IPS-18a (cell line): ENCODE measurements around the gene EPB41.
"Not testable (repeated sequence)": the region's sequence is repeated elsewhere in the genome, so short reads cannot be mapped to it uniquely, and the experiment has no call there.

ENCODE experiments used
- H3K27ac ChIP-seq: one replicate; pipeline ENCODE4 v1.5.1; 2013; ENCODE audit warnings: low read length
- H3K27me3 ChIP-seq: one replicate; pipeline ENCODE4 v1.6.1; 2013; ENCODE audit warnings: mild to moderate bottlenecking, low read length; ENCODE audit not compliant: control insufficient read depth, insufficient read depth
- H3K36me3 ChIP-seq: one replicate; pipeline ENCODE4 v1.6.1; 2013; ENCODE audit warnings: low read depth, low read length; ENCODE audit not compliant: control insufficient read depth
- H3K4me1 ChIP-seq: one replicate; pipeline ENCODE4 v1.6.1; 2013; ENCODE audit warnings: low read depth, low read length; ENCODE audit not compliant: control insufficient read depth
- H3K4me3 ChIP-seq: one replicate; pipeline ENCODE4 v1.5.1; 2013; ENCODE audit warnings: low read length
- H3K9ac ChIP-seq: one replicate; pipeline ENCODE4 v1.6.1; 2013; ENCODE audit warnings: mild to moderate bottlenecking, low read length, moderate library complexity
- H3K9me3 ChIP-seq: one replicate; pipeline ENCODE4 v1.6.1; 2013; ENCODE audit warnings: low read depth, low read length; ENCODE audit not compliant: control insufficient read depth

Gene EPB41

DNA sequence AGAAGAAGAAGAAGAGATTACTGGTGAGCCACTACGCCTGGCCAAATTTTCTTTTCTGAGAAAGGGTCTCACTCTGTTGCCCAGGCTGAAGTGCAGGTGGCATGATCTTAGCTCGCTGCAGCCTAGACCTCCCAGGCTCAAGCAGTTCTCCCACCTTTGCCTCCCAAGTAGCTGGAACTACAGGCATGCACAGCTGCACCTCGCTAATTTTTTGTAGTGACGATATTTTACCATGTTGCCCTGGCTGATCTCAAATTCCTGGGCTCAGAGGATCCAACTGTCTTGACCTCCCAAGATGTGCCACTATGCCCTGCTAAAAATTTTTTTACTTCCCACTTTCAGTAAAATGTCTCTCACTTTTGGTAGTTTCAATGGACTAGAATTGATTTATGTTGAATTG, 184.9 kb downstream of the EPB41 start:
- peaks cover 12% of the 10 kb centered on the region for H3K36me3 ChIP-seq
- no peak overlapping the region for H3K4me3 ChIP-seq
- H3K27ac ChIP-seq: no peak overlapping the region
- H3K4me1 ChIP-seq: peaks cover 7% of the 10 kb centered on the region
- H3K9me3 ChIP-seq: no peaks in the 10 kb centered on the region
- no peaks in the 10 kb centered on the region for H3K27me3 ChIP-seq
- no peak overlapping the region for H3K9ac ChIP-seq

DNA sequence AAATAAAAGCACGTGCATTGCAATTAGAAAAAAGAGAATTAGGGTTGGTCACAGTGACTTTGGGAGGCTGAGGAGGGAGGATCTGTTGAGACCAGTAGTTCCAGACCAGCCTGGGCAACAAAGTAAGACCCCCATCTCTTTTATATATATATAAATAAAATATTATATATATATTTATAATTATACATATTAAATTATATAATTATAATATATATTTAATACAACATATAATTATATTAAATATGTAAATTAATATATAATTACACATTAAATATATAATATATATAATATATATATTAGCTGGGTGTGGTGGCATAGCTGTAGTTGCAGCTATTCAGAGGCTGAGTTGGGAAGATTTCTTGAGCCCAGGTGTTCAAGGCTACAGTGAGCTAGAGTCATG, 186.1 kb downstream of the EPB41 start:
- H3K4me3 ChIP-seq: no peak overlapping the region
- no peak overlapping the region for H3K9ac ChIP-seq
- H3K27ac ChIP-seq: no peak overlapping the region
- H3K9me3 ChIP-seq: no peaks in the 10 kb centered on the region
- no peaks in the 10 kb centered on the region for H3K27me3 ChIP-seq
- peaks cover 12% of the 10 kb centered on the region for H3K36me3 ChIP-seq
- peaks cover 7% of the 10 kb centered on the region for H3K4me1 ChIP-seq

DNA sequence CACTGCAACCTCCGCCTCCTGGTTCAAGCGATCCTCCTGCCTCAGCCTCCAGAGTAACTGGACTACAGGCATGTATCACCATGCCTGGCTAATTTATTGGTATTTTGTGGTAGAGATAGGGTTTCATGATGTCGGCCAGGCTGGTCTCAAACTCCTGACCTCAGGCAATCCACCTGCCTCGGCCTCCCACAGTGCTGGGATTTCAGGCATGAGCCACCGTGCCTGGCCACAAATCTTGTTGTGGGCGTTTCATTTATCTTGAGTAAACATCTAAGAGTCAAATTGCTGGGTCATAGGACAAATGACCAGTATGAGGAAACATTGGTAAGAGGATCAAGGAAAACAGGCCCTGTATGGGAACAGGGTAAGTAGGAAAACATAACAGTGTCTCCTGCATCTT, 191.5 kb downstream of the EPB41 start:
- Histone ChIP-seq H3K4me1 (no peaks in the 10 kb centered on the region), H3K9me3 (no peaks in the 10 kb centered on the region), H3K4me3 (no peak overlapping the region), H3K9ac (no peak overlapping the region), H3K27me3 (no peaks in the 10 kb centered on the region), H3K36me3 (peaks cover 5% of the 10 kb centered on the region), H3K27ac (no peak overlapping the region)

DNA sequence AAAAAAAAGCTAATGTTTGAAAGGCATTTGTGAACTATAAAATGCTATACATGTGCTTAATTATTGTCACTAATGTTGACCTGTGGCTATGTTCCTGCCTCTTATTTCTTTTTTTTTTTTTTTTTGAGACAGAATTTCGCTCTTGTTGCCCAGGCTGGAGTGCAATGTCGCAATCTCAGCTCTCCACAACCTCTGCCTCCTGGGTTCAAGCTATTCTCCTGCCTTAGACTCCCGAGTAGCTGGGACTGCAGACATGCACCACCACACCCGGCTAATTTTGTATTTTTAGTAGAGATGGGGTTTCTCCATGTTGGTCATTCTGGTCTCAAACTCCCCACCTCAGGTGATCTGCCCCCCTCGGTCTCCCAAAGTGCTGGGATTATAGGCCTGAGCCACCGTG, 193.7 kb downstream of the EPB41 start:
- not testable (repeated sequence) for H3K4me3 ChIP-seq, H3K27ac ChIP-seq, H3K4me1 ChIP-seq, H3K9me3 ChIP-seq, H3K36me3 ChIP-seq, H3K27me3 ChIP-seq, H3K9ac ChIP-seq

DNA sequence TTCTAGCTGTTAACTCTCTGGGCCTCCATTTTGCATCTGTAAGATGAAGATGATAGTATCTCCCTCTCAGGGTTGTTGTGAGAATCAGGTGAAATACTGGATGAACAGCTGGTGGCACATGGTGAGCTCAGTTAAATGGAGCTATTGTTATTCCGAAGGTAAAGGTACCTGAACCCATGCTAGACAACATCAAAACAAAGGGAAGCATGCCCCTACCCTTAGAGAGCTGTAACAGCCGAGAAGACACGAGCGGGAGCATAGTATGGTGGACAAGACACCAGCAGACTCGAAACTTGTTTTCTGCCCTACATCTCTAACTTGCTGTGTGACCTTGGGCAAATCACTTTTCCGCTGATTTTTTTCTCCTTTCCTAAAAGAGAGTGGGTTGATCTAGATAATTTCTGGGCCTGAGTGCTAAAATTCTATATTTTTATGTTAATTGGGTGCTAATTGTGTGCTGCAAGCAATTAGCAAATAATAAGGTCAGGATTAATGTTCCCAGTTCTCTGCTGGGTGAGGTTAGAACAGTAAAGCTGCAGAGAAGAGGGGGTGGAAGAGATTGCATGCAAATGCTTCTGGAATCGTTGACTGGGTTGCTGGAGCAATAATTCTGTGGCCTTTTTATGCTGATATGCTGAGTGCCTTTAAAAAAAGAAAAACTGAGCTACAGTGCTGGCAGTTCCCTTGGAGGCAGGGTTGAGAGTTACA, 198.5 kb downstream of the EPB41 start:
- peaks cover 9% of the 10 kb centered on the region for H3K36me3 ChIP-seq
- H3K9ac ChIP-seq: no peak overlapping the region
- H3K9me3 ChIP-seq: no peaks in the 10 kb centered on the region
- H3K27me3 ChIP-seq: no peaks in the 10 kb centered on the region
- H3K4me1 ChIP-seq: peaks cover 13% of the 10 kb centered on the region
- no peak overlapping the region for H3K4me3 ChIP-seq
- H3K27ac ChIP-seq: no peak overlapping the region

DNA sequence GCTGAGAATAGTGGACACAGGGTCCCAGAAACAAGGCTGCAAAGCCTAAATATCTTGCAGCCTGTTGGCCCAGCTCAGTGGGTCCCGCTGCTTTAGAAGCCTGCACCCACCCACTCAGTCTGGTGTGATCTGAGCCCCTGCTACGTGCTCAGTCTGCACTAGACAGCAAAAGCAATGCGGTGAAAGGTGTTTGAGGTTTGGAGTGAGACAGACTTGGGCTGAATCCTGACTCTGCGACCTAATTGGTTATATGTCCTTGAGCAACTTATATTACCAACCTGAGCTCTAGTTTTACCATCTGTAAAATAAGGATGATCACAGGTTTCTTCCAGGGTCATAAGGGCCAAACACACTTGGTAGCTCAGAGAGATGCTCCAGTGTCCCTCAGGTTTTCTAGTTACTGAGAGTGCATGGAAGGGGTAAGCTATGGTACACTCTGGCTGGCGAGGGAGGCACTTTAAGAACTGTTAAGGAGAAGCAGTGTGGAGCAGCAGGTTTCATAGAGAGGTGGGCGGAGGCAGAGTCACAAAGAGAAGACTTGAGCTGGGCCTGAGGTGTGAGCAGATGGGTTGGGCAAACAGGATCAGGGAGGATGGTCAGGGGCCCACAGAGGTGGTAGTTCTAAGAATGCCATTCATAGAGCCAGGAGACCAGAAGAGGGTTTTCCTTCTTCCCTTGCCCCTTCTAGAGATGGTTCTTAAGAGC, 199.2 kb downstream of the EPB41 start:
- H3K36me3 ChIP-seq: peaks cover 9% of the 10 kb centered on the region
- H3K27ac ChIP-seq: no peak overlapping the region
- no peak overlapping the region for H3K9ac ChIP-seq
- H3K9me3 ChIP-seq: no peaks in the 10 kb centered on the region
- H3K4me3 ChIP-seq: no peak overlapping the region
- H3K4me1 ChIP-seq: peaks cover 13% of the 10 kb centered on the region
- H3K27me3 ChIP-seq: no peaks in the 10 kb centered on the region

DNA sequence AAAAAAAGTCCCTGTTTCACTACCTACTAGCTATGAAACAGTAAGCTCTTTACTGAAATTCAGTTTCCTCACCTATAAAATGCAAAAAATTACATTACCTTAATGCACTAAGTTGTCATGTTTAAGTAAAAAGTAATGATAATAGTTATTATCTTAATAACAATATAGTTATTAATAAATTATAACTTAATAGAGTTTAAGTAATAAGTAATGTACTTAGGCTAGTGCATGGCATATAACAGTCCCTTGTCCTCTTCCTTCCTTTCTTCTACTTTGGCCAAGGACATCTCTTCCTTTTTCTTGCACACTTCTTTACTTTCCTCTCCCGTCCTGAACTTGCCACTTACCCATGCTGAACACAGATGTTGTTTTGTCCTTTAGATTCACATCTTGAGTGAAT, 200.3 kb downstream of the EPB41 start:
- H3K9ac ChIP-seq: no peak overlapping the region
- H3K9me3 ChIP-seq: no peaks in the 10 kb centered on the region
- peaks cover 13% of the 10 kb centered on the region for H3K4me1 ChIP-seq
- H3K36me3 ChIP-seq: peaks cover 4% of the 10 kb centered on the region
- H3K27ac ChIP-seq: no peak overlapping the region
- H3K4me3 ChIP-seq: no peak overlapping the region
- no peaks in the 10 kb centered on the region for H3K27me3 ChIP-seq

DNA sequence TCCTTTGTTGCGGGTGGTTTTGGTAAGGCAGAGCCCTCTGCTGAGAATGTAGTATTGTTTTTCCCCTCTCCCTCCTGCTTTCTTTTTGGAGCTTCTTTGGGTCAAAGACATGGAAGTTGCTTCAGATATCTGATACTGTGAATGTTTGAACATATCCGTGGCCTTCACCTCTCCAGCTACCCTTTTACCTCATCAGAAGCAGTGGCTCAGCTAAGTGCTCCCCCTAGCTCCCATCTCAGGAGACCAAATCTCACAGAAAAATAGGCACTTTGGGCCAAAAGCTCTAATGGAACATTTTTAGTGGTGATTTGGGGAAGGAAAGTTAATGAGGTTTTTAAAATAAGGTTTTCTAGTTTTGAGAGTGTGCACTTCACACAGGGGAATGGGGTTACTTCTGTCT, 203.0 kb downstream of the EPB41 start:
- H3K4me3 ChIP-seq: no peak overlapping the region
- H3K27me3 ChIP-seq: peaks cover 19% of the 10 kb centered on the region
- peaks cover 10% of the 10 kb centered on the region for H3K4me1 ChIP-seq
- H3K9me3 ChIP-seq: no peaks in the 10 kb centered on the region
- H3K9ac ChIP-seq: no peak overlapping the region
- no peak overlapping the region for H3K27ac ChIP-seq
- peaks cover 4% of the 10 kb centered on the region for H3K36me3 ChIP-seq

DNA sequence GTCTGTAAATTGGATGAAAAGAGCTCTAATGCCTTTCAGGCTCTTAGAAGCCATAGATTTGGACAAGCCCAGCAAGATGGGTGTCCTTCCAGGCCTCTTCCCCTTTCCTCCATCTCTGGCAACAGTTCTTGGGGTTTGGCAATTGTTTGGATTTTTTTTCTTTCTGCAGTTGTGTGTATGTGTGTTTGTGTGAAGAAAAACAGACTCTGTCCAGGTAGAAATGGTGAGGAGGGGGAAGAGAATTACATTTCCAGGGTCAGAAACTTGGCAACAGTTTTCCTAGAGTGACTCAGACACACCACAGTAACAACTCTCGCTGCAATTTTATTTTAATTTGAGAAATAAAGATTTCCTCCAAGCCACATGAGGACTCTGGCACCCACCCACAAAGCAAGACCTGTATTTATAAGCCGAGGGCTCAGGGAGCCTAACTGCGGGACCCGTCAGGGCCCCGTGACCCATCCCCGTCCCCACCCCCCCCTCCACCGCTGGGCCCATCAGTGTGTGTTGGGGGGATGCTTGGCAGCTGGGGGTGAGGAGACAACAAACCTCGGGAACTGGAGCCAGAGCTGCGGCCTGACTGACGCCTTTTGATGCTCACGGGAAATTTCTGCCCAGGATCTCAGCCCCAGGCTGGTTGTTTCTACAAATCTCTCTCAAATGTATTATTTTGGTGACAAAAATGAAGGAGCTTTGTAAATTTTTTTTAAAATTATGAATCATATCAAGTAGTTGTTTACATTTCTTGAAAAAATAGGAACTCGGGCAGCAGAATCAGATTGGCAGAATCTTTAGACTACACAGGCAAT, 205.0 kb downstream of the EPB41 start:
- peaks cover 4% of the 10 kb centered on the region for H3K36me3 ChIP-seq
- H3K9ac ChIP-seq: no peak overlapping the region
- no peak overlapping the region for H3K27ac ChIP-seq
- peaks cover 38% of the 10 kb centered on the region for H3K27me3 ChIP-seq
- H3K9me3 ChIP-seq: no peaks in the 10 kb centered on the region
- no peak overlapping the region for H3K4me3 ChIP-seq
- no peaks in the 10 kb centered on the region for H3K4me1 ChIP-seq

DNA sequence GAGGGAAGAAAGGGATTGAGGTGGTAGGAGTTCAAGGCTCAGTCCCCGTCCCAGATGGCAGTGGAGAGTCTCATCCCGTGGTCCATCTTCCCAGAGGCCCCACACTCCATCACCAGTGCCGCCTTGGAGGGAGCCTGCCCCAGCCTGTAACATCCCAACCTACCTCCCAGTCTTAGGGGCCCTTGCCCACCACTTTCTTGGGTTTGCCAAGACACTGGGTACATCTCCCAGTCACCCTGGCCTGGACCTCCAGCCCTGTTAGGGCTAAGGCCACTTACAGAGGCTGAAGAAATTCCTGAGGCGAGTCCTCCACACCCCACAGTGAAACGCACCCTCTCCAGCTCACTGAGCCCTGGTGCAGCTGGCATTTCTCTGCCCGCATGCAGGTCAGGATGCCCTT, 206.0 kb downstream of the EPB41 start:
- no peak overlapping the region for H3K4me3 ChIP-seq
- no peak overlapping the region for H3K27ac ChIP-seq
- no peak overlapping the region for H3K9ac ChIP-seq
- peaks cover 4% of the 10 kb centered on the region for H3K36me3 ChIP-seq
- no peaks in the 10 kb centered on the region for H3K9me3 ChIP-seq
- peaks cover 41% of the 10 kb centered on the region for H3K27me3 ChIP-seq
- no peaks in the 10 kb centered on the region for H3K4me1 ChIP-seq

DNA sequence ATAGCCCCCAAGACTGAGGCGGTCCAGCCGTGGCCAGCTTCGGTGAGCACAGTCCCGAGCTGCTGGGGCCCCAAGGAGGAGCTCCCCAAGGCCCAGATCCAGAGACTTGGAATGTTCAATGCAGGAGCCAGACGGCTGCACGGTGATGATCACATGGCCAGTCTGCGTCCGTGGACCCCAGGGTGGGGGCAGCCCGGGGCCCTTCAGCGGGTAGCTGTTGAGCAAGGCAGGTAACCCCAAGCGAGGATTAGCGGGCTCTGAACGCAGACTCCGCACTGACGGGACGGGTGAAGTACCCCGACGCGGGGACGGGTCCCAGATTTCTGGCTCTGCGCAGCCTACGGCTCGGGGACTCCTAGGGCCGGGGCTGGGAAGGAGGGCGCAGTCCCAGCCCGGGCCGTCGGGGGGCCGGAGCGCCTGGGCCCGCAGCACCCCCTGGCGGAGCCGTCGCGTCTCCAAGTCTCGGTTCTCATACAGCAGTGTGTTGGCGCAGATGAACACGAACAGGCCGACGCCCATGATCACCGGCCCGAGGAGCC, 206.6 kb downstream of the EPB41 start:
- Histone ChIP-seq H3K36me3 (no peaks in the 10 kb centered on the region), H3K4me3 (peak overlapping the region; percentile 17), H3K27me3 (peaks cover 47% of the 10 kb centered on the region), H3K4me1 (no peaks in the 10 kb centered on the region), H3K9me3 (no peaks in the 10 kb centered on the region), H3K27ac (no peak overlapping the region), H3K9ac (no peak overlapping the region)
